ENCODE measurements around the gene PADI2.

The PADI2 gene

GRCh38 chr1:17020502-17020901 is 98.7 kb downstream of the PADI2 start:
- Mint-ChIP-seq H3K27ac (no peak overlapping the region), H3K36me3 (ENCODE audit: low read depth) (peaks cover 61% of the 10 kb centered on the region), H3K9me3 (no peaks in the 10 kb centered on the region), H3K4me1 (peaks cover 5% of the 10 kb centered on the region), H3K4me3 (no peak overlapping the region), H3K27me3 (ENCODE audit: low read depth) (no peaks in the 10 kb centered on the region)
- TF ChIP-seq CTCF (IDR thresholded peaks at IDR 0.05; ENCODE audit: unreplicated experiment in 3 of 3): no peak

DNA sequence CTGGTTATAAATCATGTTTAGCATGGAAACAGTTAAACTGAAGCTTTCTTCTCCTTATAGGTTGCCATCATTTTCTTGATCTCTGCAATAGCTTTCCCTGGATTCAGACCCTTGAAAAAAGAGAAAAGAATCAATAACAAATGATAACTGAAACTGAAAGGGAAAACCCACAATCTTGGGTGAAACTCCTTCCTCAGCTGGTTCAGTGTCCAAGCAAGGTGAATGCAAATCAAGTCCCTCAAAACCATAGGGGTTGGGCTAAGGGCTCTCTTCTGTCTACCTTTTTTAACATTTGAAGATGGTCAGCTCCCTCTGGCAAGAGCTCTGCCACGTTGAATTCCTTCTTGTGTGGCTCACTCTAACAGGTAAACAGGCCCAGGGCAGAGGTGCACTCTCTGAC is 100.4 kb downstream of the PADI2 start:
- no peak for TF ChIP-seq CTCF (IDR thresholded peaks at IDR 0.05; ENCODE audit: unreplicated experiment in 3 of 3)
- Mint-ChIP-seq H3K4me3 (no peak overlapping the region), H3K27ac (peak overlapping the region in 1 of 3 experiments; percentile 4), H3K4me1 (peaks cover 5% of the 10 kb centered on the region), H3K36me3 (ENCODE audit: low read depth) (peaks cover 57% of the 10 kb centered on the region), H3K9me3 (no peaks in the 10 kb centered on the region), H3K27me3 (ENCODE audit: low read depth) (no peaks in the 10 kb centered on the region)

DNA sequence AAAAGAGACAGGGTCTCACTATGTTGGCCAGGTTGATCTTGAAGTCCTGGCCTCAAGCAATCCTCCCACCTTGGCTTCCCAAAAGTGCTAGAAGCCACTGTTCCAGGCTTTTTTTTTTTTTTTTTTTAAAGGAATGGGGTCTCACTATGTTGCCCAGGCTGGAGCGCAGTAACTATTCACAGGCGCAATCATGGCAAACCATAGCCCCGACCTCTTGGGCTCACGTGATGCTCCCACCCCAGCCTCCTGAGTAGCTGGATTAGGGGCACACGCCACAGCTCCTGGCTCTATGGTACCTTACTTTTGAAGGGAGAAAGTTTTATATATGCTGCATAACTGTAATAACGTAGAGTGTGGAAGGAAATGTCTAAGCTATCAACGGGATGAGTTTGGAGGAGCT is 101.8 kb downstream of the PADI2 start:
- Mint-ChIP-seq H3K4me1 (peaks cover 4% of the 10 kb centered on the region), H3K9me3 (no peaks in the 10 kb centered on the region), H3K27ac (no peak overlapping the region), H3K27me3 (ENCODE audit: low read depth) (no peaks in the 10 kb centered on the region), H3K4me3 (no peak overlapping the region), H3K36me3 (ENCODE audit: low read depth) (peaks cover 43% of the 10 kb centered on the region)
- TF ChIP-seq CTCF (IDR thresholded peaks at IDR 0.05; ENCODE audit: unreplicated experiment in 3 of 3): no peak

Data from nephron (organoid).